Activated B cell treated with CpG ODN at 0.5 μM for 24 hours (primary cell): ENCODE measurements around the gene KSR2. TPM values are rescaled to one million over a fixed set of nuclear protein-coding genes. Genes with fewer than 3 reads are reported as not detected.
"Not testable (repeated sequence)": the region's sequence is repeated elsewhere in the genome, so short reads cannot be mapped to it uniquely, and the experiment has no call there.

Source experiments
- ATAC-seq: fragments of 200-7000 bp; cut with Tn5 transposase; one replicate; pipeline ENCODE4 v1.10.0; 2021; ENCODE audit warnings: low read depth, mild to moderate bottlenecking, moderate library complexity
- CTCF ChIA-PET: fragments of 350-600 bp; sonication (Branson Sonifier 250); formaldehyde crosslinking; loops from one replicate; lab custom pipeline; 2021; ENCODE audit warnings: antibody characterized with exemption; lab: Charles Lee
- POLR2A ChIA-PET: fragments of 350-600 bp; sonication (Branson Sonifier 250); formaldehyde crosslinking; loops from one replicate; lab custom pipeline; 2021; ENCODE audit warnings: antibody characterized with exemption; lab: Charles Lee
- DNase-seq: peaks from one replicate; pipeline ENCODE4 v3.0.0; 2022
- H3K27ac Mint-ChIP-seq: one replicate; pipeline ENCODE4 v1.8.0; 2020; ENCODE audit warnings: mixed read lengths
- H3K27me3 Mint-ChIP-seq: one replicate; pipeline ENCODE4 v1.8.0; 2021; ENCODE audit warnings: mixed read lengths
- H3K36me3 Mint-ChIP-seq: one replicate; pipeline ENCODE4 v1.8.0; 2021; ENCODE audit warnings: low read depth, mixed read lengths
- H3K4me1 Mint-ChIP-seq: one replicate; pipeline ENCODE4 v1.8.0; 2021; ENCODE audit warnings: mixed read lengths
- H3K4me3 Mint-ChIP-seq: one replicate; pipeline ENCODE4 v1.8.0; 2020; ENCODE audit warnings: mild to moderate bottlenecking, mixed read lengths
- H3K9me3 Mint-ChIP-seq: one replicate; pipeline ENCODE4 v1.8.0; 2020; ENCODE audit warnings: mixed read lengths
- intact Hi-C: fragments of 100-400 bp; cut with micrococcal nuclease; formaldehyde crosslinking; loops from one replicate; pipeline ENCODE4 v1.15.1; 2024
- total RNA-seq: library from RNA; stranded (reverse); gene quantifications from 2 replicates; pipeline ENCODE4 v1.2.3, GENCODE V29; 2022
- TF ChIP-seq, protein P1 (sequence below): fragments of 200-600 bp; IDR thresholded peaks from one replicate; pipeline ENCODE4 v1.8.0; 2022; ENCODE audit warnings: antibody characterized with exemption, mild to moderate bottlenecking

KSR2 gene
- total RNA-seq, 1 donor from 2014 or later = not detected

DNA sequence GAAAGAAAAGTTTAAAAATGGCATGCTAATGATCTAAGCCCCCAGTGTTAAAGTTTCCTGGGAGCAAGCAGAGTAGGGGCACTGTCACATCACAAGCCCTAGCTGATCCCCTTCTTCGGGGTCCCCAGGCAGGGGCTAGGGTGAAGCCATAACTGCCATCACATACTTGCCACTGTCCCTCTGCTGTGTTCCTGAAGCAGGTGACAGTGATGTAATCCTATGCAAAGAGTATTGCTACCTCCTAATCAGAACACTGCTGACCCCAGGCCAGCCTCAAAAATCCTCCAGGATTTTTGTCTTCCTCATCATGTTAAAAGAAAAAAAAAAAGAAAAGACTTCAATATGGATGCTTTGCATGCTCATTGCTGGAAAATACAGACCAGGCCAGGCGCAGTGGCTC is 46.5 kb upstream of the KSR2 start:
- H3K27me3 Mint-ChIP-seq = no peaks in the 10 kb centered on the region
- H3K4me1 Mint-ChIP-seq = peaks cover 20% of the 10 kb centered on the region
- DNase-seq = no peak
- peaks cover 2% of the 10 kb centered on the region for H3K9me3 Mint-ChIP-seq
- CTCF ChIA-PET = no interaction called here
- peak overlapping the region; percentile 44 for H3K4me3 Mint-ChIP-seq
- H3K36me3 Mint-ChIP-seq = peaks cover 22% of the 10 kb centered on the region
- TF ChIP-seq, protein P1, sequence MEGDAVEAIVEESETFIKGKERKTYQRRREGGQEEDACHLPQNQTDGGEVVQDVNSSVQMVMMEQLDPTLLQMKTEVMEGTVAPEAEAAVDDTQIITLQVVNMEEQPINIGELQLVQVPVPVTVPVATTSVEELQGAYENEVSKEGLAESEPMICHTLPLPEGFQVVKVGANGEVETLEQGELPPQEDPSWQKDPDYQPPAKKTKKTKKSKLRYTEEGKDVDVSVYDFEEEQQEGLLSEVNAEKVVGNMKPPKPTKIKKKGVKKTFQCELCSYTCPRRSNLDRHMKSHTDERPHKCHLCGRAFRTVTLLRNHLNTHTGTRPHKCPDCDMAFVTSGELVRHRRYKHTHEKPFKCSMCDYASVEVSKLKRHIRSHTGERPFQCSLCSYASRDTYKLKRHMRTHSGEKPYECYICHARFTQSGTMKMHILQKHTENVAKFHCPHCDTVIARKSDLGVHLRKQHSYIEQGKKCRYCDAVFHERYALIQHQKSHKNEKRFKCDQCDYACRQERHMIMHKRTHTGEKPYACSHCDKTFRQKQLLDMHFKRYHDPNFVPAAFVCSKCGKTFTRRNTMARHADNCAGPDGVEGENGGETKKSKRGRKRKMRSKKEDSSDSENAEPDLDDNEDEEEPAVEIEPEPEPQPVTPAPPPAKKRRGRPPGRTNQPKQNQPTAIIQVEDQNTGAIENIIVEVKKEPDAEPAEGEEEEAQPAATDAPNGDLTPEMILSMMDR = no peak
- ATAC-seq = no peak
- H3K27ac Mint-ChIP-seq = no peak overlapping the region
- POLR2A ChIA-PET = no interaction called here
- intact Hi-C loops = loop anchor here (5.0 to 10.0 kb wide), 3 partner anchors 138 to 1859 kb away; partner anchors contain the start of genes CIT and HRK

DNA sequence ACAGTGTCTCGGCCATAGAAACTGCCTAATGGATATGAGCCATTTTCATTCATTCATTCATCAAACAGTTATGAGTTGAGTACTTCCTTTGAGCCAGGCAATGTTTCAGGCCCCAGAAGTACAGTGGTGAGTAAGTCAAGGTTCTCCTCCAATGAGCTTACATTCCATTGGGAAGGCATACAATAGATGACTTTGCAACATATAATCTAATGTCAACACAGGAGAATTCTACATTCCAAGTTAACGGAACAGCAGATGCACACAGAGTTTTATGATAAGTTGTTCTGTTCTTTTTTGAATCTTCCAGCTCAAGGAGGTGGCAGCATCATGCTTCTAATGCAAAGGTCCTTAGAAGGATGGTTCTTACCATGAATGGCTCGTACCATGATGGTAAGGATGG is 44.5 kb upstream of the KSR2 start:
- POLR2A ChIA-PET = no interaction called here
- no peak overlapping the region for H3K4me3 Mint-ChIP-seq
- H3K27ac Mint-ChIP-seq = no peak overlapping the region
- ATAC-seq (no peak), DNase-seq (no peak)
- peaks cover 19% of the 10 kb centered on the region for H3K4me1 Mint-ChIP-seq
- intact Hi-C loops = loop anchor here (10.0 kb wide), 1 partner anchor 1862 kb away; the partner anchor contains the start of gene CIT
- TF ChIP-seq, protein P1 = no peak
- no peaks in the 10 kb centered on the region for H3K27me3 Mint-ChIP-seq
- CTCF ChIA-PET = no interaction called here
- peaks cover 2% of the 10 kb centered on the region for H3K9me3 Mint-ChIP-seq
- peaks cover 8% of the 10 kb centered on the region for H3K36me3 Mint-ChIP-seq

DNA sequence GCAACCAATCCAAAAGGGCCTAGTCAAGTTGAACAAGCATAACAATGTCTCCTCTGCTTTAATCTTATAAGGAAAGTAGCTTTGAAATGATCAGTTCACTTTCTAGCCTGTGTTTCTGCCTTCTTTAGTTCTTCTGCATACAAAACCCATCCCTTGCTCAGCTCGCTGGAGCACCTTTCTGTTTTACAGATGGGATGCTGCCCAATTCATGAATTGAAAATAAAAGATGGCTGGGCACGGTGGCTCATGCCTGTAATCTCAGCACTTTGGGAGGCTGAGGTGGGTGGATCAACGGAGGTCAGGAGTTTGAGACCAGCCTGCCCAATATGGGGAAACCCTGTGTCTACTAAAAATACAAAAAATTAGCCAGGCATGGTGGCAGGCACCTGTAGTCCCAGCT is 43.2 kb upstream of the KSR2 start:
- ATAC-seq = no peak
- intact Hi-C loops = loop anchor here (10.0 kb wide), 1 partner anchor 1863 kb away; the partner anchor contains the start of gene CIT
- TF ChIP-seq, protein P1 = no peak
- DNase-seq = no peak
- peaks cover 8% of the 10 kb centered on the region for H3K4me1 Mint-ChIP-seq
- peaks cover 2% of the 10 kb centered on the region for H3K9me3 Mint-ChIP-seq
- no peaks in the 10 kb centered on the region for H3K27me3 Mint-ChIP-seq
- no peak overlapping the region for H3K4me3 Mint-ChIP-seq
- POLR2A ChIA-PET = no interaction called here
- H3K36me3 Mint-ChIP-seq = peaks cover 4% of the 10 kb centered on the region
- CTCF ChIA-PET = no interaction called here
- no peak overlapping the region for H3K27ac Mint-ChIP-seq

DNA sequence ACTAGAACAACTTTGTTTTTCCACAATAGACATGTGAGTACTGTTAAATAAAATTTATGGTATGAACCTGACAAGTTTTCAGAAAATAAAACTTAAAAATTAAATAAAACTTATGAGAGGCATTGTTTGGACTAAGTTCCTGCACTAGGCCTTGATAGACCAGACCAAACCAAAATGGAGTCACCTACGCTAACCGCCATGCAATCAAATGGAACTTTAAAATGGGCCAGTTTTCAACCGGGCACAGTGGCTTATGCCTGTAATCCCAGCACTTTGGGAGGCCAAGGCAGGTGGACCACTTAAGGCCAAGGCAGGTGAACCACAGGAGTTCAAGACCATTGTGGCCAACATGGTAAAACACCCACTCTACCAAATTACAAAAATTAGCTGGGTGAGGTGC is 42.6 kb upstream of the KSR2 start:
- ChIA-PET POLR2A (no interaction called here), CTCF (no interaction called here)
- ATAC-seq (no peak), DNase-seq (no peak)
- TF ChIP-seq, protein P1 = no peak
- intact Hi-C loops = loop anchor here (10.0 kb wide), 1 partner anchor 1863 kb away; the partner anchor contains the start of gene CIT
- peaks cover 2% of the 10 kb centered on the region for H3K9me3 Mint-ChIP-seq
- peaks cover under 1% of the 10 kb centered on the region for H3K36me3 Mint-ChIP-seq
- no peak overlapping the region for H3K27ac Mint-ChIP-seq
- H3K4me1 Mint-ChIP-seq = peaks cover 5% of the 10 kb centered on the region
- no peak overlapping the region for H3K4me3 Mint-ChIP-seq
- H3K27me3 Mint-ChIP-seq = no peaks in the 10 kb centered on the region

DNA sequence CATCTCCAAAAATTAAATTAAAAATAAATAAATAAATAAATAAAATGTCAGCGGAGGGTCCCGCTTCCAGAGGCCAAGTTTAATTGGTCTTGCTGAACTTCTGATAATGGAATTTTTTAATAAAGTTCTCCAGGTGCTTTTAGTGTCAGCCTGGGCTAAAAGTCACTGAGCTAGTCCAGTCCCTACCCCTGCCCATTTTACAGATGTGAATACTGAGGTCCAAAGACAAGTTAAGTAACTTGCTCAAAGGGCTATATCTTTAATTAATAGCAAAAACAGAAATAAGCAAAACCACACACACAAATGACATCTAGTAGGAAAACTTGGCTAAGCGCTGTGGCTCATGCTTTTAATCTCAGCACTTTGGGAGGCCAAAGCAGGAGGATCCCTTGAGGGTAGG is 42.1 kb upstream of the KSR2 start:
- Mint-ChIP-seq H3K27me3 (no peaks in the 10 kb centered on the region), H3K4me3 (no peak overlapping the region), H3K9me3 (peaks cover 2% of the 10 kb centered on the region), H3K36me3 (no peaks in the 10 kb centered on the region), H3K4me1 (no peaks in the 10 kb centered on the region), H3K27ac (no peak overlapping the region)
- no peak for ATAC-seq
- intact Hi-C loops = loop anchor here (10.0 kb wide), 1 partner anchor 1864 kb away; the partner anchor contains the start of gene CIT
- CTCF ChIA-PET = no interaction called here
- no peak for DNase-seq
- POLR2A ChIA-PET = no interaction called here
- TF ChIP-seq, protein P1 = no peak

DNA sequence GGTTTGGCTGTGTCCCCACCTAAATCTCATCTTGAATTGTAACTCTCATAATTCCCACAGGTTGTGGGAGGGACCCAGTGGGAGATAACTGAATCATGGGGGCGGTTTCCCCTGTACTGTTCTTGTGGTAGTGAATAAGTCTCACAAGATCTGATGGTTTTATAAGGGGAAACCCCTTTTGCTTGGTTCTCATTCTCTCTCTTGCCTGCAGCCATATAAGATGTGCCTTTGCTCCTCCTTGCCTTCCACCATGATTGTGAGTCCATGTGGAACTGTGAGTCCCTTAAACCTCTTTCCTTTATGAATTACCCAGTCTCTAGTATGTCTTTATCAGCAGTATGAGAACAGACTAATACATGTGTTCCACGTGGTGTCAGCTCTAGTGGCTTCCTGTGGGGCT is 31.0 kb upstream of the KSR2 start:
- H3K27me3 Mint-ChIP-seq, DNase-seq, POLR2A ChIA-PET, ATAC-seq, H3K4me1 Mint-ChIP-seq, H3K4me3 Mint-ChIP-seq, intact Hi-C loops, H3K27ac Mint-ChIP-seq, H3K9me3 Mint-ChIP-seq, CTCF ChIA-PET, H3K36me3 Mint-ChIP-seq: not testable (repeated sequence)
